Parathyroid adenoma (tissue), 2 donors: Measurements from ENCODE around the gene CPNE5.

Experiments
- H2AFZ ChIP-seq: fragments of 300-600 bp; sonication (generic); one replicate; pipeline ENCODE4 v1.7.0; 2017; ENCODE audit warnings: antibody characterized with exemption, mild to moderate bottlenecking
- H3K27ac ChIP-seq: fragments of 300-600 bp; sonication (generic); one replicate; pipeline ENCODE4 v1.7.0; 2017
- H3K27me3 ChIP-seq: fragments of 300-600 bp; sonication (generic); one replicate; pipeline ENCODE4 v1.7.0; 2017; ENCODE audit warnings: low read length; ENCODE audit not compliant: control insufficient read depth, insufficient read depth
- H3K36me3 ChIP-seq: fragments of 300-600 bp; sonication (generic); one replicate; pipeline ENCODE4 v1.7.0; 2017; ENCODE audit warnings: low read length; ENCODE audit not compliant: control insufficient read depth, insufficient read depth
- H3K4me1 ChIP-seq: fragments of 300-600 bp; sonication (generic); one replicate; pipeline ENCODE4 v1.7.0; 2017; ENCODE audit warnings: control low read depth
- H3K4me2 ChIP-seq: fragments of 300-600 bp; sonication (generic); one replicate; pipeline ENCODE4 v1.7.0; 2017; ENCODE audit warnings: low read length
- H3K4me3 ChIP-seq: fragments of 300-600 bp; sonication (generic); one replicate; pipeline ENCODE4 v1.7.0; 2017; ENCODE audit warnings: low read depth, low read length
- H3K79me2 ChIP-seq: fragments of 300-600 bp; sonication (generic); one replicate; pipeline ENCODE4 v1.7.0; 2017; ENCODE audit warnings: control low read depth
- H3K9ac ChIP-seq: fragments of 300-600 bp; sonication (generic); one replicate; pipeline ENCODE4 v1.7.0; 2017; ENCODE audit warnings: mild to moderate bottlenecking
- H3K9me3 ChIP-seq: fragments of 300-600 bp; sonication (generic); one replicate; pipeline ENCODE4 v1.7.0; 2017; ENCODE audit warnings: low read length; ENCODE audit not compliant: control insufficient read depth
- TF ChIP-seq, protein P1 (sequence below): fragments of 300-600 bp; sonication (generic); IDR thresholded peaks from one replicate; pipeline ENCODE4 v1.7.0; 2017; ENCODE audit warnings: antibody characterized with exemption, mild to moderate bottlenecking
- donor health status: primary hyperparathyroidism.

The CPNE5 gene

DNA sequence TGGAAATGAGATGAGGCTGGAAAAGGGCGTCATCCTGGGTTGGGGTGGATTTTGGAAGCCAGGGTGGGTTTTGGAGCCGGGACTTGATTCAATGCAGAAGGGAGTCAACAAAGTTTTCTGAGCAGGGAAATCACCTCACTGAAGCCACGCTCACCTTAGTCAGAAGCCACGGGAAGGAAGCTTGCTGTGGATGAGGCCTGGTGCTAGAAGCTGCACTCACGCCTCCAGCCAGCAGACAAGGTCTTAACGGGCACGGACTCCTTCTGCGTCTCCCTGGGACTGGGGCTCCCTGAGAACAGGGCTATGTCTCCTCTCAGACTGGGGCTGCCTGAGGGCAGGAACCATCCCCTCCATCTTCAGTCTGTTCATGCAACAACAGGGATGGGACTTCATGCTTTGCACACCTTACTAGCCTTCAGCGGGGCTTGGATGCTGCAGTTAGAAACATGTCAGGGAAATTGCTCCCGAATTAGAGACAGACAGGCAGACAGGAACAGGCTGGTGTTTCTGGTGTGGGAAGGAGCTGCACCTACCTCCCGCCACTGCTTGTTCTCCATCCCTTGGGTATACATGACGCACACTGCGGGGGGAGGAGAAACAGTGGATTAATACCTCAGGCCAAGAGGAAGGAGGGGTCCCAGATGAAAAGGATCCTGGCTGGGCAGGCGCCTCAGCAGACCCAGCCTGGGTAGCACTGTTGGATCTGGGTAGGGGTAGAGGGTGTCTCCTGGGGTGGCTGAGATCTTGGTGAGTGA, 17.5 kb downstream of the CPNE5 start:
- Histone ChIP-seq H3K4me3 (no peak overlapping the region), H3K79me2 (no peaks in the 10 kb centered on the region), H3K27me3 (no peaks in the 10 kb centered on the region), H3K4me2 (no peak overlapping the region), H3K27ac (no peak overlapping the region), H3K9me3 (no peaks in the 10 kb centered on the region), H3K36me3 (no peaks in the 10 kb centered on the region), H3K9ac (no peak overlapping the region), H2AFZ (no peak overlapping the region), H3K4me1 (no peaks in the 10 kb centered on the region)
- TF ChIP-seq, protein P1, sequence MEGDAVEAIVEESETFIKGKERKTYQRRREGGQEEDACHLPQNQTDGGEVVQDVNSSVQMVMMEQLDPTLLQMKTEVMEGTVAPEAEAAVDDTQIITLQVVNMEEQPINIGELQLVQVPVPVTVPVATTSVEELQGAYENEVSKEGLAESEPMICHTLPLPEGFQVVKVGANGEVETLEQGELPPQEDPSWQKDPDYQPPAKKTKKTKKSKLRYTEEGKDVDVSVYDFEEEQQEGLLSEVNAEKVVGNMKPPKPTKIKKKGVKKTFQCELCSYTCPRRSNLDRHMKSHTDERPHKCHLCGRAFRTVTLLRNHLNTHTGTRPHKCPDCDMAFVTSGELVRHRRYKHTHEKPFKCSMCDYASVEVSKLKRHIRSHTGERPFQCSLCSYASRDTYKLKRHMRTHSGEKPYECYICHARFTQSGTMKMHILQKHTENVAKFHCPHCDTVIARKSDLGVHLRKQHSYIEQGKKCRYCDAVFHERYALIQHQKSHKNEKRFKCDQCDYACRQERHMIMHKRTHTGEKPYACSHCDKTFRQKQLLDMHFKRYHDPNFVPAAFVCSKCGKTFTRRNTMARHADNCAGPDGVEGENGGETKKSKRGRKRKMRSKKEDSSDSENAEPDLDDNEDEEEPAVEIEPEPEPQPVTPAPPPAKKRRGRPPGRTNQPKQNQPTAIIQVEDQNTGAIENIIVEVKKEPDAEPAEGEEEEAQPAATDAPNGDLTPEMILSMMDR, result no peak

DNA sequence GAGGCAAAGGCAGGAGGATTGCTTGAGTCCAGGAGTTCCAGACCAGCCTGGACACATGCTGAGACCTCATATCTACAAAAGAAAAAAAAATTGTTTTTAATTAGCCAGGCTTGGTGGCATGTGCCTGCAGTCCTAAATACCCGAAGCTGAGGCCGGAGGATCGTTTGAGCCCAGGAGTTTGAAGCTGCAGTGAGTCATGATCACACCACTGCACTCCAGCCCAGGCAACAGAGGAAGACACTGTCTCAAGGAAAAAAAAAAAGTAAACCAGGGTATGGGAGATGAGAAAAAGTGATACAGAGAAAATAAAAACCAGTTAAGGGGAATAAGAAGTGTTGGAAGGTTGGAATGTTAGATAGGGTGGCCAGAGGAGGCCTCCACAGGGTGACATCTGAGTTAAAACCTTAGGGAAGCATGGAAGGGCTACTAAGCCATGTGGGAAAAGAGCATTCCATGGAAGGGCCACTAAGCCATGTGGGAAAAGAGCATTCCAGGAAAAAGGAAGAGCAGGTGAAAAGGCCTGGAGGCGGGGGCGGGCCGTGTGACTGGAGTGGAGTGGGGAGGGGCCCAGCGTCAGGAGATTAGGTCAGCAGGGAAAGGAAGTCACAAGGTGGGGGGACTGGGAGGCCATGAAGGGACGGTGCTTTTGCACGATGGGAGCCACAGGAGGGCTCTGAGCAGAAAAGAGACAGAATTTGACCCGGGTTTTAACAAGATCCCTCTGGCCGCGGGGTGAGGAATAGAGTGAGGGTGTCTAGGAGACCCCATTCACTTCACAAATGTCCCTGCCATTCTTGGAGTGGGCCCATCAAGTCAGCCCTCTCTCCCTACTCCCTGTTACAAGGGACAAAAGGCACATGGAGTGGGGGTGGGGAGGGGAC, 18.3 kb downstream of the CPNE5 start:
- Histone ChIP-seq H3K9ac (no peak overlapping the region), H3K9me3 (no peaks in the 10 kb centered on the region), H3K27ac (no peak overlapping the region), H3K79me2 (no peaks in the 10 kb centered on the region), H3K4me1 (no peaks in the 10 kb centered on the region), H3K4me3 (no peak overlapping the region), H3K36me3 (no peaks in the 10 kb centered on the region), H3K4me2 (no peak overlapping the region), H2AFZ (no peak overlapping the region), H3K27me3 (no peaks in the 10 kb centered on the region)
- TF ChIP-seq, protein P1, result no peak

DNA sequence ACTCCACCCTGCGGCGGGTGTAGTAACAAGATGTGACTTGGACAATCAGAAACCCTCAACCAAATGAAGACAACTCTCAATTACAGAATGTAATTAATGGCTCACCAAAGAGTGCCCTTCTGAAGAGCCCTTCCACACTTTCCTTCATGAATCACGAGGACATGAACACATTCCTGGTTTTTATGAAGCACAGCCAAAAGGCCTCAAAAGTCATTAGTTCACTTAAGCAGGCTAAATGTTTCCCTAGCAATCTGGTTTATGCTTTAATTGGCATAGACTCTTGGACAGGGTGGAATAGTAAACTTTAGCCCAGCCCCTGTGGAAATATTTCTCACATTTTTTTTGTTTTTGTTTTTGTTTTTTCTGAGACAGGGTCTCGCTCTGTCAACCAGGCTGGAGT, 20.5 kb downstream of the CPNE5 start:
- Histone ChIP-seq H3K9me3 (no peaks in the 10 kb centered on the region), H3K4me2 (no peak overlapping the region), H3K79me2 (no peaks in the 10 kb centered on the region), H3K4me3 (no peak overlapping the region), H3K9ac (no peak overlapping the region), H2AFZ (no peak overlapping the region), H3K4me1 (no peaks in the 10 kb centered on the region), H3K36me3 (no peaks in the 10 kb centered on the region), H3K27me3 (no peaks in the 10 kb centered on the region), H3K27ac (no peak overlapping the region)
- TF ChIP-seq, protein P1, result no peak

DNA sequence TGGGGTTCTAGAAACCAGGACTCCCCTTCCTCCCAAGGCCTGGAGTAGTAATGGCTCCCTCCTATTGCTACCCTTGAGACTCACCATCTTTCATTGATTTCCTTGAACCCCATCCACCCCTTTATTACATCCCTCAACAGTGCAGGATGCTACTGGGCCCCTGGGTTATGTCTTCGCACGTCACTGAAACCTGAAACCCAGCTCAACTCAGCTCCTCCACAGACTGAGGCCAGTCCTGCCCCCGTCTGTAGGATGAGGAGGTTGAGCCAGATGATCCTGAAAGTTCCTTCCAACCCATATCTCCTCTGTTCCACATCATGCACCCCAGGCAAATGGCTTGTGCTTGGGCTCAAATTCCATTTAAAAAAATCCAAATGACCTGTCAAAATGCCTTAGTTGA, 21.4 kb downstream of the CPNE5 start:
- Histone ChIP-seq H3K9ac (no peak overlapping the region), H2AFZ (no peak overlapping the region), H3K27me3 (no peaks in the 10 kb centered on the region), H3K9me3 (no peaks in the 10 kb centered on the region), H3K79me2 (no peaks in the 10 kb centered on the region), H3K4me3 (no peak overlapping the region), H3K27ac (no peak overlapping the region), H3K36me3 (no peaks in the 10 kb centered on the region), H3K4me1 (no peaks in the 10 kb centered on the region), H3K4me2 (no peak overlapping the region)
- TF ChIP-seq, protein P1, result no peak
